ENCODE measurements around the gene AOPEP.
A peak's percentile ranks its signal among the peaks of the same experiment; 100 is the strongest.
"Not testable (repeated sequence)": the region's sequence is repeated elsewhere in the genome, so short reads cannot be mapped to it uniquely, and the experiment has no call there.

The AOPEP gene

DNA sequence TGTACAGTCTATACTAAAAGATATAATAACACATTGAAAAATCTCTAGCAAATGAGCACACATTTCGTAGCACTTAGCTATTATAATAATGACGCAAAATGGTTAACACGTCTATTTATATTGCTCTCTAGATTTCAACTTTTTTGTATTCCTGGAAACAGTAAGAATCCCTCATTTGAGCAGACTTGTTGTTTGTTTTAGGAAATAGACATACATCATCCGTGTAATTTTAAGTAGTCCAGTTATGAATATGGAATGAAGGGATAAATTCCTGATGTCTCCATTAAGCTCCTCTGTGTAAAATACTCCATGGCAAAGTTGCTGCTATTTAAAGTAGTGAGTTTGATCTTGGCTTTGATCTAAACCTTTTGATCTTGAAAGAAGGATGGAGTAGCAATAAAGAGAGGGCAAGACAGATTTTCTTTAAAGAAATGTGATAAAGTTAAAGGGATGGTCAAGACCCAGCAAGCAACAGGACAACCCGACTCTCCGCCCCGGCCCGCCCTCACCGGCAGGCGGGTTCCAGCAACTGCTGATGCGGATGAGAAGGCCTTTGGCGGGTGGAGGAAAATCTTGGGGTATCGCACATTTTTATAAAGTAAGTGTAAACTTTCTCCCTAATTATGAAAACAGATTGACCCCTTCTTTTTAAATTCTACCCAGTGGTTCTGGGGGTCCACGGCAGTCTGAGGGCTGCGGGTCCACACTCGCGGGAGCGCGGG lies 277.4 kb downstream of the AOPEP start:
- peak; percentile 61 for DNase-seq

- peak; percentile 32 for DNase-seq
These were observed 278.1 kb downstream of the AOPEP start for GRCh38 chr9:95004411-95005277.

GRCh38 chr9:95005278-95006143 lies 279.0 kb downstream of the AOPEP start:
- peak; percentile 37 for DNase-seq

DNA sequence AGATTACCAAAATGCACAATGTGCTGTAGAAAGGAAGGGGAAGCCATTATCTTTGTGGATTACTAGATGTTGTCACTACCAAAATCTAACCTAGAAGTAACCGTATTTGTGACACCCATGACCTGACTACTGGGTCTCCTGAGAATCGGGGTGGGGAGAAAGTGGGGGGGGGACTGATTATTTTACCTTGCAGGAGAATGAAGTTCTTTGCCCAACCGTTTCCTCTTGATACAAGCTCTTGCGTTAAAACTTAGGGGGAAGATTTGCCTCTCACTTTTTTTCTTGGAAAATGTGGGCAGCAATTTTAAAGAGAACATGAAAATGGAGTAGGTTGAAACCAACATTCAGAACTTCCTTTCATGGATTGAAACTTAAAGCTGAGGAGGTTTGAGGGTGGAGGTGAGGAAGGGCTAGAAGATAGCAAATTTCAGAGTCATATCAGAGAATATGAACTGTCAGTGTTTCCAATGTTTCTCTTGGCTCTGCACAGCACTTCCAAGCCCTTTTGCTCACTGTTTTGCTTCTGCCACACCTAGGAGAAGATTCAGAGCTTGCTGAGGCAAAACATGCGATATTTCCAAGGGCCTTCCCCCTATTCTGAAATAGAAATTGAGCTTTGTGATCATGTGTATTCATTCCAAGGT lies 280.8 kb downstream of the AOPEP start:
- peak; percentile 44 for DNase-seq

DNA sequence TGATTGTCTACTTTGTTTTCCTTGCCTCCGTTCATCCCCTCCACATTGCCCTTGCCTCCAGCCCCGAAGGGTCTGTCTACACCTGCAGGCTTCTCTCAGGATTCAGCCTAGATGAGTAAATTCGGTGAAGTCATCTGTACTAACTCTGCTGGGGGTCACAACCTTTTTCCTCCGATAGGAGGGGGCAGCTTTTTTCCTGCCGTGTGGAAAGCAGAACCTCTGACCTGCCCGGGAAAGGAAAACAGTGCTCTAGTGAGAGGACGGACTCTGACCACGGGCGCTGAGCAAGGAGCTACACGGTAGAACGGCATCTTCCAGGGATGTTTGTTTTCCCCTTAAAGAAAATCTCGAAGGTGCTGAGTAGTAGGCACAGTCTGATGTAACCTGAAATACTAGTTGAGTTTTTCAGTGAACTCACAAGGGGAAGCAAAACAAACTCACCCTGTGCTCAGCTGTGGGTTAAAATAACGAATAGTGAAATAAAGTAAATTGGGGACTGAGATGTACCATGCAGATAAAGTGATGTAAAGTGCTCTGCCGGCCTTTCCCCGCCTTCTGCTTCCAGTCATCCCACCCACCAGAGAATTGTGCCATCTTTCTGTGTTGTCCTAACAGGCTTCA lies 281.8 kb downstream of the AOPEP start:
- DNase-seq: peak; percentile 76

DNA sequence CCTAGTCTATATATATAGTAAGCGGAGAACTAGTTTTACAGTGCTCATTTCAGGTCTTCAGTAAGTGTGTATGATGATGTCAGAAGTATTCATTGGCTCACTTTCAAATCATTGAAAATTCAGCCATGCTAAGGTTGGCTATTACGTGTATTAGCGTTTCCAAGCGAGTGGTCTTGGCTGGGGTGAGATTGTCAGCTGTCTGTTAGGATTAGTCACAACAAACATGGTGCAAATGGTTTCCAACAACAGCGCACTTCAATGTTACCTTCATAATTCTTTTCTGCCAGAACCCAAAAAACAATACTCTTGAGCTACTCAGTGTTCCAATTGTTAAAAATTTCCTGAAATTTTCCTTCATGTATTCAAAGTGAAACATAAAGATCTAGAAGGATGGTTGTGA lies 283.0 kb downstream of the AOPEP start:
- DNase-seq: peak; percentile 51

DNA sequence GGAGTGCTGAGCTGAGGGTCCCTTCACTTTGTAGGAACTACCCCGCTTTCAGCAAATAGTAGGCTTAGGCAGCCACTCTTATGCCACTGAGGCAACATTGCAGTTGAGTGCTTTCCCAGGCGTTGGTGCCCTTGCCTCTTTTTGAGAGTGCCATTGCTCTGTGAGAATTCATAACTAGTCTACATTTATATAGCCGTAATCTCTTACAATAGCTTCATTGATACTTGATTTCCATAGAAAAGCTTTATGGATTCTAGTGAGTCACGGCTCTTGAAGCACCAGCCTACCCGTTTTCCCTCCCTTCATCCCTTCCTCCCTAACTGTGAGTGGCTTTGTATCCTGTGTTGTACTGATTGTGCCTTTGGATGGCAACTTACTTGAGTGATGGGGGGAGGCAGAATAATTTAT lies 283.9 kb downstream of the AOPEP start:
- peak; percentile 51 for DNase-seq

- DNase-seq: no peak
These were observed 285.7 kb downstream of the AOPEP start for GRCh38 chr9:95012035-95012708.

DNA sequence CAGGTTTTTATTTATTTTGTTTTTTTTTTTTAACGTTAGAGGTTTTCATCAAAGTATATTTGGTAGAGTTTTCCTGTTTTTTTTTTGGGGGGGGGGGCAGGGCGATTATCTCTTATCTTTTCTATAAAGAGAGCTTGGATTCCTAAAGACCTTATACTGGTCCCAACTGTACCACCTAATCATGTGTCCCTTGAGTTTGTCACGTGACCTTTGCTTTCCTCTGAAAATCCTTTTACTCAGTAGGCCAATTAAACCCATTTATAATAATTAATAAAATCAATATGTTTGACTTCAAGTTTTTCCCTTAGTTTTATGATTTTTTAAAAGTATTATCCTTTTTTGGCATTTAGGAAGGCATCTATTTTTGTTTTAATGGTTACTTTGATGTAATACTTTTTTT lies 286.4 kb downstream of the AOPEP start:
- no peak for DNase-seq

GRCh38 chr9:95014917-95015316 lies 288.4 kb downstream of the AOPEP start:
- DNase-seq: no peak

DNA sequence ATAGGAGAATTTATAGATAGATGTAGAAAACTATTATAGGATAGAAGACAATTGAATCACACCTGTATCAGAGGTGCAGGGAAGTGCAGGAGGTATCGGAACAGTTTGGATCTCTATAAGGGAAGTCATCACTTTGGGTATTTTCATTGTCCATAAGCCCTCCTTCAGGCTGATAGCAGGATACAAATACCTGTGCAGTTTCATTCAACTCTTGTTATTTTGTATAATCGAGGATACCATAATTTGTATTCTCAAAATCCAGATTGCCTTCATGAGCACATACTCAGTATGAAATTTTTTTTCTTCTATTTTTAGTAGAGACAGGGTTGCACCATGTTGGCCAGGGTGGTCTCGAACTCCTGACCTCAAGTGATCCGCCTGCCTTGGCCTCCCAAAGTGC lies 289.1 kb downstream of the AOPEP start:
- DNase-seq: no peak

DNA sequence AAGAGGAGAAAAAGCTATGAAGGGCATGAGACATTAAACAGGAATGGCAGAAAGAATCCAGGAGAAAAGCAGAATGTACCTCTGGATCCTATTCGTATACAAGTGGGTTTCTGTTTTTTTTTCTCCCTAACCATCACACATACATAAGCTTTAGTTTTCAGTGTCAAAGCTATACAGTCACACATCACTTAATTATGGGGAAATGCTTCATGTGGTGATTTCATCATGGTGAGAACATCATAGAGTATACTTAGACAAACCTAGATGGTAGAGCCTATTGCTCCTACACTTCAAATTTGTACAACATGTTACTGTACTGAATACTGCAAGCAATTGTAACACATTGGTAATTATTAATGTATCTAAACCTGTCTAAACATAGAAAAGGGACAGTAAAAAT lies 290.6 kb downstream of the AOPEP start:
- no peak for DNase-seq

GRCh38 chr9:95017661-95018060 lies 291.2 kb downstream of the AOPEP start:
- DNase-seq: no peak

- DNase-seq: peak; percentile 15
These were observed 291.8 kb downstream of the AOPEP start for GRCh38 chr9:95018099-95018936.

DNA sequence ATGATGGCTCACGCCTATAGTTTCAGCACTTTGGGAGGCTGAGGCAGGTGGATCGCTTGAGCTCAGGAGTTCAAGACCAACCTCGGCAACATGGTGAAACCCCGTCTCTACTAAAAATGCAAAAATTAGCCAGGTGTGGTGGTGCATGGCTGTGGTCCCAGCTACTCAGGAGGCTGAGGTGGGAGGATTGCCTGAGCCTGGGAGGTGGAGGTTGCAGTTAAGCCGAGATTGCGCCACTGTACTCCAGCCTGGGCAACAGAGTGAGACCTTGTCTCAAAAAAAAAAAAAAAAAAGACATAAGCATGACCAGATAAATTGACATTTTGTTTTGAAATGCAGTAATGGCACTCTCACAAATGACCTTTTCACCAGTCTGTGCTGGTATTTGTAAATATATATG lies 294.1 kb downstream of the AOPEP start:
- DNase-seq: not testable (repeated sequence)

DNA sequence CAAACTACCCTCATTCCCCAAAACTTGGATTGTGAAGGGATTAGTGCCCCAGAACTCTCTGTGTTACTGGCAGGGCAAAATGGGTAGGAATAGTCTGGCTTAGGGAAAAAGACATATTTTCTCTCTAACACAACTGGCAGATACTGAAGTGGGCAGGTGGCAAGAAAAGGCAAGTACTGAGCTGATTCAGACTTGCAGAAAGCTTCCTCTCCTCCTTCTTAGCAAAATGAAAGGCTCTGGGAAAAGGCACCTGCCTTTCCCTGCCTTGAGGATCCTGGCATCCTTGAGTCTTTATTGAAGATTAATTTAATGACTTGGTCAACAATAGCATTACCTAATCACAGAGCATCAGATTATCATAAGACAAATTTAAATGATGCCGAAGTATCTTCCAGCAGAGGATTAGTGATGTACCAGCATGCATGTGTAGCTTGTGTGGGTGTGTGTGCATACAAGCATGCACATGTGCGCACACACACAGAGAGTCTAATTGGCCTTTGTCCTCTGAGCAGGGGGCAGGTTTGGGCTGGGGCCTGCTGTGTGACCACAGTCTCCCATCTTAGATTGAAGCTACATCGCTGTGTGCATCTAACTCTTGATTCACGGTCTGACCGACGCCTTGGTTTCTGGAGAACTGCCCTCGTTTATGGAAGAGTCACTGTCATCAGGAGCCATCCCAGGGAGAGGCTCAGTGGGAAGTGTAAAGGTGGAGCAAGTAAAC lies 294.8 kb downstream of the AOPEP start:
- DNase-seq: peak; percentile 64

DNA sequence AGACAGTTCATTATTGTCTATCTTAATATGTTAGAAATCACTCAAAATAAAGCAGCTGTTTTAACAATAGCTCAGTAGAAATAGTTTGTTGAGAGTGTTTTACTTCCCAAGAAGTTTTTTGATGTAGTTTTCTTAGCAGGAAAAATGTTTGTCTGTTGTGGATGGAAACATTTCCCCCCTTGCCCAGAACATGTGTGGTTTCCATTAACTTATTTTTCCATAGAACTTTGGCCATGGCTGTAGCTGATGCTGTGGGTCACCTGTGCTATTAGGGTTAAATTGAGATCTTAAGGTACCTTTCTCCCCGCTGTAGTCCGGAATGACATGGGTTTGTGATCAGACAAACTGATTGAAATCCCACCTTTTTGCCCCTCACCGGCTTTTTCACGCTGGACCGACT lies 296.2 kb downstream of the AOPEP start:
- DNase-seq: no peak

GRCh38 chr9:95023217-95024003 lies 296.9 kb downstream of the AOPEP start:
- DNase-seq: peak; percentile 82

DNA sequence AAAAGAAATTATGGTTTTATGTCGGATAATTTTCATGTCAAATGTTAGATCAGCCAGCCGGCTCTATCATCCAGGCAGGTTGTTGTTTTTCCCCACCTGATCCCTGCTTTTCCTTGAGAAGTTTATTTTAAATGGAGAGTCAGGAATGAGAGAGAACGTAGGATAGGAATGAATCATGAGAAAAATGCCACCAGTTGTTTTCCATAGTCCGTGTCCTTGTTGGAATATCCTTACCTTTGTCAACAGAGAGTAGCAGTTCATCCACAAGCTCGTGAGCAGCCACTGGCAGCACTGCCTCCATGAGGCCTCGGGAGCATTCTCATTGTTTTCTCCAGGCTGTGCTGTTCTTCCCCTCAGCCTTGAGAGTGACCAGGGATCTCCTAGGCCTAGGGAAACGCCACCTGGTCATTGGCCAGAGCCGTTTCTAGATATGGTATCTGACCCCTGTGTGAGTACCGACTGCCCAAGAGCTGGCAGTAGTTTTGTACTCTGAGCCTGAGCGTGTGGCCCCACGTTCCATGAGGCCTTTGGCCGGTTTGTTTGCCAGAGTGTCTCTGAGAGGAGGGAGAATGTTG lies 297.7 kb downstream of the AOPEP start:
- peak; percentile 40 for DNase-seq
